ENCODE data around the gene TIAM1.

Gene TIAM1

DNA sequence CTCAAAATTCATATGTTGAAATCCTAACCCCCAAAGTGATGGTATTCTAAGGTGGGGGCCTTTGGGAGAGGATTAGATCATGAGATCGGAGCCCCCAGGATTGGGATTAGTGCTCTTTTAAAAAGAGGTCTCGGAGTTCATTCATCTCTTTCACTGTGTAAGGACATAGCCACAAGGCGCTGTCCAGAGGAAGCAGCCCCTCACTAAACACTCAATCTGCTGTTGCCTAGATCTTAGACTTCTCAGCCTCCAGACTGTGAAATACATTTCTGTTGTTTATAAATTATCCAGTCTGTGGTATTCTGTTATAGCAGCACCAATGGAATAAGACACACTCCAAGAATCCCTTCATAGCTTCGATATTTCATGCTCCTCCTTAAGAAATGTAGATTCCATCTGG is 12.4 kb upstream of the TIAM1 start:
- in situ Hi-C loops (cut with MboI; ENCODE audit: low sequenced_read_pairs) = no loop called here

DNA sequence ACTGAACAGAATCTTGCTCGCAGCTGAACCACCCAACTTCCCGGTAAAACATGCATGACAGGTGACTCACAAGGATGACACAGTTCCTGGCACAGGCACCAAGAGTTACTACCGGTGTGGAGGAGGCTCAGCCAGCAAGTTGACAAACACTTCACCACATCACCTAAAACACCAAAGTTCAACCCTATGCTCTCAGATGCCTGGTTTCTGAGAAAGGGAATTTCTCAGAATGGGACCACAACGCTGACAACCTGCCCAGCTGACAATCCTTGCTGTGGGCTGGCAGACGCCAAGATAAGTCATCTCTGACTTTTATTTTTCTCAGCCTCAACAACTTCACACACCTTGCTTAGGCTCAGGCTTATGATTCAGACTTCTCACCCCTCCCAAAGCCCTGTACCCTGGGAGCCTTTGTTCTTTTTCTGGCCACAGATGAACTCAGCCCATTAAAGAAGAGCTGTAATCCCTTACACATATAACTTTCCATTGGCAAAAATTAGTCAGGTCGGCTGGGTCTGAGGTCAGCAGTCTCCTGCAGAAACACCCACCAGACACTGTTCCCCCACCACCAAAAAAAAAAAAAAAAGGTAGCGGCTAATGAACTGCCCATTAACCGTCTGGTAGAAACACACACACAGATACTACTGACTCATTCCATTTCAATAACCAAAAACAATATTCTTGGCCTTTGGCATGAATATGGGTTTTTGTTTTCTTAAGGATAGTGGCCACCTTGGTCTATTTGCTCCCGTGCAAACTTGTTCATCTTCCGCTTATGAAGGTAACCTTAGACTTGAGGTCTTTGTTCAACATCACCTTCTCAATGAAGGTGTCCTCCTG is 10.8 kb upstream of the TIAM1 start:
- in situ Hi-C loops (cut with MboI; ENCODE audit: low sequenced_read_pairs) = no loop called here

DNA sequence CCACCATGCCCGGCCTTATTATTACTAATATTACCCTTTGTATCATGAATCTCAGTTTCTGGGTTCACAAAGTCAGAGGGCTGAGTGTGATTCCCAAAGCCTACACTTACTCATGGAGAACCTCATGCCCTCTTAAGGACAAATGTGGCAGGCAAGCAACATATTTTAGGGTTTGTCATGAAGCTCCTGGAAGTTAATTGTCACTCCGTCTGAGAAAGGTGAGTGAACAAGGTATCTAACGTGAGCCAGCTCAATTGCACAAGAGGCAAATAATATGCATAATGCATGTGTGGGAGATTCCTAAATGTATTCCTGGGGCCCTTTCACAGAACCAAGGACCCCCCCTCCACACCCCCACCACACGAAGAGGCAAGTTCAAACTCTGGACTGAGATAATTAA is 10.1 kb upstream of the TIAM1 start:
- in situ Hi-C loops (cut with MboI; ENCODE audit: low sequenced_read_pairs) = no loop called here

DNA sequence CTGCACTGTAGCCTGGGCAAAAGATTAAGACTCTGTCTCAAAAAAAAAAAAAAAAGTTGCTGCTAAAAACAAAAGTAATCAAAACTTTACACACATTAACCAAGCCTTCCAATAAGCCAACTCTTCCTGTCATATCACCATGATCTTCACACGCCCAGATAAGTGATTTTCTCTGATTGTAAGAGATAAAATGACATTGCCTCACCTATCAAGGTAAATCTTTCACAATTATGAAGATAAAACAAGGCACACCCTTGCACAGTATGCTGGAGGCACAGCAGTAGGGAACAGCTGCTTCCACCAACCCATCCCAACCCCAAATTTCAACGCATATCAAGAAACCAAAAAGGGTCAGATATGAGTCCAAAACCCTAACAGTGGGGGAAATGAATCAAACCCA is 8.8 kb upstream of the TIAM1 start:
- in situ Hi-C loops (cut with MboI; ENCODE audit: low sequenced_read_pairs) = no loop called here

DNA sequence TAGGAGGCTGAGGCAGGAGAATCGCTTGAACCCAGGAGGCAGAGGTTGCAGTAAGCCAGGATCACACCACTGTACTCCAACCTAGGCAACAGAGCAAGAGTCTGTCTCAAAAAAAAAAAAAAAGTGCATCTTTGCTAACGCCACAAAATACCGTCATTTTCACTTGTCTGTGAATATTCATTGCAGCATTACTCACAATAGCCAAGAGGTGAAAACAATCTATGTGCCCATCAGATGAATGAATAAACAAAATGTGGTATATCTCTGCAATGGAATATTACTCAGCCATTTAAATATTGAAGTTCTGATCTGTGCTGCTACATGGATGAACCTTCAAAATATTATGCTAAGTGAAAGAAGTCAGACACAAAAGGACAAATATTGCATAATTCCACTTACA is 7.9 kb upstream of the TIAM1 start:
- in situ Hi-C loops (cut with MboI; ENCODE audit: low sequenced_read_pairs) = no loop called here

DNA sequence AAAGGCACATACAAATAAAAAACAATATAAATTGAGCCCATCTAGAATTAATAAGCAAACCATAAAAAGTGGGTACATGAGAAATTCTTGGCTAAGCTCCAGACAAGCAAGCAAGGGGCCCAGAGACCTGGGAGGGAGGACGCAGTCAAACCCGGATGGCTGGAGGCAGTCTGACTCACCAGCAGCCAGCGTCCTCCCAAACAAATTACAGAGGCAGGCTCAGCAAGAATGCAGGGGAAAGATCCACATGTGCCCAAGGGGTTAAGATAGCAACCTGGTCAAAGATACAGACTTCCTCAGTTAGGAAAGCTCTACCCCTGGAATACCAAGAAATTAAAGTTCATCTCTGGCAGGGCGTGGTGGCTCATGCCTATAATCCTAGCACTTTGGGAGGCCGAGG is 7.4 kb upstream of the TIAM1 start:
- in situ Hi-C loops (cut with MboI; ENCODE audit: low sequenced_read_pairs) = no loop called here

DNA sequence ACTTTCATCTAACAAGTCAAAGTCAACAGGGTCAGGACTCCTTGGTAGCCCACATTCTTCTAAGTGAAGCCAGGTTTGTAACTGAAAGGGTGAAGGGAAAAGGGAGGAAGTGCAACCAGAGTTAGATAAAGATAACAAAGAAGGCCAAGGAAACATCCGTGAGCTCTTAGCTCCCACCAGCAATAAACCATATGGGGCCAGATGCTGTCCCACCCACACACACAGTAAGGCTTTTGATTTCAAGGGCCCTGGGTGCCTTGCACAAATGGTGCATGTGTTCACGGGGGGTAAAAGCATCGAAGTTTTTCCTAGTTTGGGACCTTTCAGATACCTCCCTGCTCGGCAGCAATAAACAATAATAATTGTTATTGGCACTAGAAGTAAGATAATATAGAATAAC is 5.1 kb upstream of the TIAM1 start:
- in situ Hi-C loops (cut with MboI; ENCODE audit: low sequenced_read_pairs) = no loop called here

DNA sequence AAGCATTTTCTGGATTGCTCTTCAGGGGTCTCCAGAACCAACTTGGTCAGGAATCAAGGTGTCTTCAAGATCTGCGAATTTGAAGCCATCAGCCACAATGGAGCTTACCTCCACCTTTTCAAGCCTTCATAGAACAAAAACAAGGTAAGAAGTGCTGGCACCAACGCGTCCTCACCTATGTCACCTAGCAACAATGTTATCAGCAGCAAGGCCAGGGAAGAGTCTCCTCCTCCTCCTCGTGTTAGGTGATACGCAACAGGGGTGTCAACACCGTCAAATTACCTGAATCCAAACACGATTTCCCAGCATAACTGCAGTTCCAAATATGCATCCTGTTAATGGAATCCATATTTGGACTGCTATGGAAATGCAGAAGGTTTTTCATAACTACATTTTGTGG is 4.1 kb upstream of the TIAM1 start:
- in situ Hi-C loops (cut with MboI; ENCODE audit: low sequenced_read_pairs) = no loop called here

DNA sequence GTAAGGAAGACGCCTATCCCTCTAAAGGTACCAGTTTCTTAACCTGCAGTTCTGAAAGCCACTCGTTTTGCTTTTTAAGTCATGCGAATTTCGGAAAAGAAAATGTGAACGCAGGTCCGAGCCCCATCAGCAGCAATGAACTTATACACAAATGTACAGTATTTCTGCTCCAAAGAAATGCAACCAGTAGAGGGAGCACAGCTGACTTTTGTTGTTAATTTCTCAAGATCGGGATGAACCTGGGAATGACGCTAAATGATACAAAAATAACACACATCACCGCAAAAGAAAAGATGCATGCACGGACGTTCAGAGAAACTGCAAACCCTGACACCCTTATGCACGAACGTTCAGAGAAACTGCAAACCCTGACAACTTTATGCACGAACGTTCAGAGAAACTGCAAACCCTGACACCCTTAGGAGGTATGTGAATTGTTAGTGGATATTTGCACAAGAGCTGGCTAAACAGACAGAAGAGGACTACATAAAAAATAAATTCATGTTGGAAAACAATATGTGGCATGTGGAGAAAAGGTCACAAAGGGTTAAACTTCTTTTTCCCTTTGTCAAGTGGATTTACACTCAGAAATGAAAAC is 3.5 kb upstream of the TIAM1 start:
- in situ Hi-C loops (cut with MboI; ENCODE audit: low sequenced_read_pairs) = no loop called here

DNA sequence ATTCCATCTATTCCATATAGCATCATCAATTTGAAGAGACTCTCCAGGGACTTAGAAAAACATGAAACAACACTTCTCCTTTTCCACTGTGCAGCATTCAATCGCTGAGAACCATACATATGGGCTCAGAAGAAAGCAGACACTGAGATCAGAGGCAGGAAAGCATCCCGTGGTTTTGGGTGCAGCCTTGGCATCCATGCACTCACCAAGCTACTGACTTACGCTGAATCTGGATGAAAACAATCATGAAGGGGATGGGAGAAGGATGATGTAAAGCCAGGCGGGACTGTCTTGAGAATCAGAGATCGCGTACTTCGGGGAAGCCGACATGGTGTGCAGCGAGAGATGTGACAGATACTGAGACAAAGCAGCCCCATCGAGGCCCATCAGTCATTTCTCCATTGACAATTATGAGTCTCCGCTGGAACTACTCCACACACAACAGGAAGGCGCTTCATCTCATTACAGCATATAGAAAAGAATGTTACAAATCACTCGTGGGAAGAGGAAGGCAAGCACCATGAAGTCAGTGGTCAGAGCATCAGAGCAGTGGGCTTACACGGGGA is 2.3 kb upstream of the TIAM1 start:
- in situ Hi-C loops (cut with MboI; ENCODE audit: low sequenced_read_pairs) = no loop called here

DNA sequence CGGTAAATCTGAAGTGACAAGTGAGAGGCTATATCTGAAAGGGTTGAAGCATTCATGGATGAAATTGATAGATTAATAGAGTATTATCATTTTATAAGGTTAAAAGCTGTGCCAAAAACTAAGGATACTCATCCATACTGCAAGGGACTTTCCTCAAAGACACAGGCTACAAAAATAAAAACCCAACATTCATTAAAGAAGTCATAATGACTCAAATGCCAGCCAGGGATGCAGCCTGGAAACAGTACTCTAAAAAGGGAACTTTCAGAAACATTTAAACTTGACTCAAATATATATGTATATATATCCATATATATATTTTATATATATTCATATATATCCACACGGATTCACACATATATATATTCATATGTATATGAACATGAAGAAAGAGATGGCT is 1.1 kb upstream of the TIAM1 start:
- in situ Hi-C loops (cut with MboI; ENCODE audit: low sequenced_read_pairs) = no loop called here

DNA sequence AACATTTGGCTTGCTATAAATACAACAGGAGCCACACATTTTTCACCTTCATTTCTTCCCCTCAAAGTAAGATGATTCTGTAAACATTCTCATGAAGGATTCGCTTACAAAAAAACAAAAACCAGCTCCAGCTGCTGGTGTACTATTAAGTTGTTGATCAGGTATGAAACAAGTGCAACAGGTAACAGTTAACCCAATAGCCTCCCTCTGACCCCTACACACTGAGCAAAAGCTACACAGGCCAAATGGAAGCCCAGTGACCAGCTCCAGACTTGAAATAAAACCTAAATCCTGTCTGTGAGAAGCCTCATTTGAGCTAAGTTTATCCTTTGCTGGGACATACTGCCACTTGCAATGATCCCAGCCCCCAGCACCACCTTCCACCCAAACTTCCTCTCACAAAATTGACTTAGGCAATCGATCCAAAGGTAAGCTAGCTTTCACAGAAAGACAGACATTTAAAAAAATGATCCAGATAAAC is 991 bp downstream of the TIAM1 start:
- in situ Hi-C loops (cut with MboI; ENCODE audit: low sequenced_read_pairs) = no loop called here

DNA sequence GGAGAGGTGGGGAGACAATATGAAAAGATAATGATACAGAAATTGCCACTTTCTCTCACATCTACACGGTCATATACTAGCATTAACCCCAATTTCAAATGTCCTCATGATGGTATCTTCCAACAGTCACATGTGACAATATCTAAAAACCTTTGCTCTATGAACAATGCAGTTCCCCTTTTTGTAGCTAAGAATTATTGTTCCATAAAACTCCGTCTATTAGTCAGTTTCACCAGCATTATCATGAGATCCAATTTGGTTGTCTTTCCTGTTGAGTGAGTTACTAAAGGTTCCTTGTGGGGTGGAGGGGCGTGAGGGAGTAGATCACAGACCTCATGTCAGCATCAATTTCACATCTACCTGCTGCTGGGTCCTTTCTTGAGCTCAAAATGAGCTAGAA is 1.7 kb downstream of the TIAM1 start:
- in situ Hi-C loops (cut with MboI; ENCODE audit: low sequenced_read_pairs) = no loop called here

DNA sequence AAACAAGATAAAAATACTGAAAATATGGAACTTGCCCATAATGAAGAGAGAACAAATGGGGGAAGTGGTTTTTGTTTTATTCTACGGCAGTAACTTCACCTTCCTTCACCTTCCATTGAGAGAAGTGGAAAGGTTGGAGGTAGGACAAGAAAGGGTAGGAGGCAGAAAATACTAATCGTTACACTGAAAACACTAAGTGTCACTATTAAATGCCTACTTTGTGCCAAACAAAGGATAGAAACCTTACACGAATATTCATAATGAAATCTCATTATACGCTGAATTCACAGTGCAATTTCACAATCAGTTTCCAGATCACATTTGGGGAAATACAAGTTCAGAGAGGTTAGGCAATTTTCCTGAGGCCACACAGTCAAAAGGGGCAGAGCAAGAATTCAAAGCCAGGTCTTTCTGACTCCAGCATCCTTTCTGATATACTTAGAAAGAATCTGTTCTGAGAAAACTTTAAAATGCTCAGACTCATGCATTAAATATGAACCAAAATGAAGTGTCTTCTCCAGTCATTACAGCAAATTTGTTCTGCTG is 3.0 kb downstream of the TIAM1 start:
- in situ Hi-C loops (cut with MboI; ENCODE audit: low sequenced_read_pairs) = no loop called here

DNA sequence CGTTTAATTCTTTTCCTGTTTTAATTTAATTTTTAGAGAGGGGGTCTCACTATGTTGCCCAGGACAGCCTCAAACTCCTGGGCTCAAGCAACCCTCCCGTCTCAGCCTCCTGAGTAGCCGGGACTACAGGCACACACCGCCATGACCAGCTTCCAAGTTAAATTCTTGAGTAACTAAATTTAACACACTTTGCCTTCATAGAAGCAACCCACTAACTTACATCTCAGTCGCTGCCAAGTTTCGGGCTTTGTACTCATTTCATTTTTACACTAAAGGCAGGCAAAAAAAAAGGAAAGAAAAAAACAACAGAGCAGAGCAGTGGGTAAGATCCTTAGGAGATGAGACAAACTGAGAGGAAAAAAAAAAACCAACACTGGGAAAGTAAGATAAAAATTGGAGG is 3.5 kb downstream of the TIAM1 start:
- in situ Hi-C loops (cut with MboI; ENCODE audit: low sequenced_read_pairs) = no loop called here

DNA sequence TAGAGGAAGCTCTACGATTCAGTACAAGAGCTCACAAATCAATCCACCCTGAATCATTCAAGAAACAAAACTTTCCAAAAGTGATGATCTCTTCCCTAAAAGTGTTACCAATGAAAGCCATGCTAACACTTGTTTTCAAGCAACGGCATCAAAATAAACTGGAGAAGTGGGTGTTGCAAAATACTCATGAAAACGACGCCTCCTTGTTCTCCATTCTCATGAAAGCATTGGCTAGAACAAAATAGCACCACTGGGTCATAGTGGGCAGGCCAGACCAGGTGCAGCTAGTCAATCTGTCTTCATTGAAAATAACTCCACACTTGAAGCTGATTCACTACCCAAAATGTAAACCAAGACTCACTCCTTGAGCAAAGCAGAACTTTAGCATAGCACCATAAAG is 4.3 kb downstream of the TIAM1 start:
- in situ Hi-C loops (cut with MboI; ENCODE audit: low sequenced_read_pairs) = no loop called here

DNA sequence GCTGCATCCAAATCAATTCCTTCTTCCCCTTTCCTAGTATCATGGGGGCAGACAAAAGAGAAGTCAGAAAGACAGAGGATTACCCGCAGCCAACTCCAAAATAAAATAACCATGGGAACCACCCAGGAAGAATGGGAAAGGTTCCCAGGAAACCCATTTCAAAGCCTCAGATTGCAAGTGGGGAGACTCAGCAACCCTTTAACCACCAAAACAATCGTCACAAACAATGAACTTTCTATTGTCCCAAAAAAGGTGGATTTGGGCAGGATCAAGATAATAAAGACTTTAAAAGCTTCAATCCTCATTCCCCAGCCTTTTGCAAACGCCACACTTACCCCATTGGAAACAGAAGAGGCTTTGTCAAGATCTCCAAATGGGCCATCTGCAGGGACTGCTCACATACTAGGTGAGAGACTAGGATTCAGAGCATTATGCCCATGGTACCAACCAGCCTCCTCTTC is 5.1 kb downstream of the TIAM1 start:
- in situ Hi-C loops (cut with MboI; ENCODE audit: low sequenced_read_pairs) = no loop called here

DNA sequence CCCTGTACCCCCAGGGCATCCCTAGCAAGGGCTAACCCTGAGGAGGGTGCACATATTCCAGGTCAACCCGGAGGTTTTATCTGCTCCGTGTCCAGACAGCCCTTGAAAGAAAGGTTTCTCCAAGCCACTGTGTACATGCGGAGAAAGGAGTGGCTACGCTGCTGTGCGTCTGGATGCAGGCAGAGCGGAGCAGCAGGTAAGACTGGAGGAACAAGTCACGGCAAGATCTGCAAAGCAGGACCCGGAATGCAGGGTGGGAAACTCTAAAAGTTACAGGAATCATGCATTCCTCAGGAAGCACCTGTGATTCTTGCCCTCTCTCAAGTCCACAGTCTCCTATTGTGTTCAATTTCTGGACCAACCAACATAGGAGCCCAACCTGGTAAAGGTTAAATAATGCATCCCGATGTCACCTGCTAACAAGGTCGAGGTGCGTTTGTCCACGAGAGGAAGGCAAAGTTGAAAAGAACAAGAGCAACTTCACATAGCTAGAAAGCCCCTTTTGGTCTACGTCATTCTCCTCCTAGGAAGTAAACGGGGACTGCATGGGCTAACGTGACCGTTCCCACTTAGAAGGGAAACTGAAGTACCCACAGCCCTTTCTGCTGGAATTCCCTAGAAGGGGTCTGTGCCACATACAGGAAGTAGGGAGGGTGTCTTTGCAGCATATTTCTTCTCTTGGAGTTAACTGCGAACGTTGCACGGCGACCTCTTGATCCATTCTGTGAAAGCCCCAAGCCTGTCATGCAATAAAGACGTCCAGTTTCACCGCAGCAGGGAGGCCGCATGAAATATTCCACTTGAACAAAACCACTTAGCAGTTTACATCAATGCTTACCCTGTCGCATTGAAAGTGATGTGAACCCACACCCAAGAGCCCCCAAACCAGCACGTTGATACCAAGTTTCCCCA is 5.8 kb downstream of the TIAM1 start:
- in situ Hi-C loops (cut with MboI; ENCODE audit: low sequenced_read_pairs) = no loop called here

DNA sequence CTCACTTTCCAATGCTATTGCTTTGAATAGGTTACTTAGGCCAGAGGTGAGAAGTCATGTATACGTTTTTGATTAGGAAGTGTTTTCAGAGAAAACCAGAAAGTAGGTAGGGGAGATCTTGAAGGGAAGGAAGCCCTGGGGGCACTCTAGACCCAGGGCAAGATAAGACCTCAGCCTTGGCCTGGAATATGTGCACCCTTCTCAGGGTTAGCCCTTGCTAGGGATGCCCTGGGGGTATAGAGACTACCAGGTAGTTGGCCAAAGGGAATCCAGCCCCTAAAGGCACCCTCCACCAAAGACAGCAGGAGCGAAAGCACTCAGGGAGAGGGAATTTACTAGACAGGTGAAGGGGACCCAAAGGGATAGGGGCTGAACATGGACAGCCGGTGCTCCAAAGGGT is 7.0 kb downstream of the TIAM1 start:
- in situ Hi-C loops (cut with MboI; ENCODE audit: low sequenced_read_pairs) = no loop called here

DNA sequence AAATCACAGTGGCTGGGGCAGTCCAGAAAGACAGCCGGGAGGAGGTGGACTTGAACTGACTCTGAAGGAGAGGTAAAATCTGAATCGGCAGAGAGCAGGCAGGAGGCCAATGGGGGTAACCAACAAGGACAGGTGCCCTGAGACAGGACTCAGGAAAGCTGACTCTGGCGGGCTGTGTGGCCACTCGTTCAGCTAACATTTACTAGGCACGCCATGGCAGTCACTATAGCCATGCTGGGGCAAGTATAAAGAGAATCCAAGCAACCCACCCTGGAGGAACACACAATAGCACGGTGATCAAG is 7.4 kb downstream of the TIAM1 start:
- in situ Hi-C loops (cut with MboI; ENCODE audit: low sequenced_read_pairs) = no loop called here
